Measurements from ENCODE around the gene HTR3C.

The HTR3C gene

DNA sequence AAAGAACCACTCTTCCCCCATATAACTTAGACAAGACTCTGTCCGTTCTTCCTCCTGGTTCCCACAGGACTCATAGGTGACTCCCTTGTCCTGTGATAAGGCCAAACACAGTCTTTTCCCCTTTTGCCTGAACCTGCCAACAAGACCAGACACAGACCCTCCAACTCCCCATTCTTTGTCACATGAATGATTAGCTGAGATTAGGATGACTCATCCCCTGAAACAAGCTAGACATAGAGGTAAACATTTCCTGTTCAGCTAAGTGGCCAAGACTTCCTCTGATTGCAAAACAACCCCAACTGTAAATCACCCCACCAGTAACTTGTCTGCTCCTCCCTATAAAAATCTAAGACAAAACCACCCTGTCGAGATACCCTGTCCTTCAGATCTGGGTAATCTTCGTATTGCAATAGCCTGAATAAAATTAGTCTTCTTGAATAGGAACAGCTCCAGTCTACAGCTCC, 32.6 kb downstream of the HTR3C start:
- DNase-seq (ENCODE audit: low read depth): no peak

GRCh38 chr3:184092199-184092598, 39.4 kb downstream of the HTR3C start:
- DNase-seq (ENCODE audit: low read depth): no peak

- no peak for DNase-seq (ENCODE audit: low read depth)
These were observed 44.0 kb downstream of the HTR3C start, which contains the start of gene HTR3E for GRCh38 chr3:184096811-184097383. Gene HTR3E, plus strand, starts transcription at chr3:184097064. Its CDS starts 466 bp downstream, at chr3:184097530.

- no peak for DNase-seq (ENCODE audit: low read depth)
These were observed 44.7 kb downstream of the HTR3C start for GRCh38 chr3:184097556-184097955.

GRCh38 chr3:184099806-184100686, 47.2 kb downstream of the HTR3C start:
- no peak for DNase-seq (ENCODE audit: low read depth)

All from non-pigmented ciliary epithelial cell (primary cell).